Nephron (organoid): ENCODE measurements around the gene TMEM47.
A peak's percentile ranks its signal among the peaks of the same experiment; 100 is the strongest.

Experiments used
- H3K27ac Mint-ChIP-seq, 3 experiments: 2 replicates each; pipeline ENCODE4 v1.8.0; 2020; ENCODE audit warnings: mixed read lengths in 3 of 3, mild to moderate bottlenecking in 2 of 3, moderate library complexity in 1 of 3
- H3K27me3 Mint-ChIP-seq: 2 replicates; pipeline ENCODE4 v1.8.0; 2021; ENCODE audit warnings: low read depth, mild to moderate bottlenecking, moderate library complexity, mixed read lengths
- H3K36me3 Mint-ChIP-seq: 2 replicates; pipeline ENCODE4 v1.8.0; 2020; ENCODE audit warnings: low read depth, mixed read lengths
- H3K4me1 Mint-ChIP-seq: 2 replicates; pipeline ENCODE4 v1.8.0; 2020; ENCODE audit warnings: mixed read lengths
- H3K4me3 Mint-ChIP-seq, 3 experiments: 2 replicates each; pipeline ENCODE4 v1.8.0; 2020; ENCODE audit warnings: mild to moderate bottlenecking in 3 of 3, mixed read lengths in 3 of 3, moderate library complexity in 2 of 3
- H3K9me3 Mint-ChIP-seq: 2 replicates; pipeline ENCODE4 v1.8.0; 2020; ENCODE audit warnings: mixed read lengths
- TF ChIP-seq, protein P1 (sequence below), 3 experiments: fragments of 200-600 bp; sonication (generic); IDR thresholded peaks; one replicate each; pipeline ENCODE4 v1.5.0; 2021; ENCODE audit warnings: antibody characterized with exemption in 3 of 3; ENCODE audit not compliant: unreplicated experiment in 3 of 3

Gene TMEM47

GRCh38 chrX:34612036-34612435 lies 45.0 kb downstream of the TMEM47 start:
- Mint-ChIP-seq H3K4me3 (no peak overlapping the region), H3K27ac (no peak overlapping the region), H3K36me3 (peaks cover 4% of the 10 kb centered on the region), H3K9me3 (peaks cover 12% of the 10 kb centered on the region), H3K4me1 (no peaks in the 10 kb centered on the region), H3K27me3 (no peaks in the 10 kb centered on the region)
- TF ChIP-seq, protein P1, sequence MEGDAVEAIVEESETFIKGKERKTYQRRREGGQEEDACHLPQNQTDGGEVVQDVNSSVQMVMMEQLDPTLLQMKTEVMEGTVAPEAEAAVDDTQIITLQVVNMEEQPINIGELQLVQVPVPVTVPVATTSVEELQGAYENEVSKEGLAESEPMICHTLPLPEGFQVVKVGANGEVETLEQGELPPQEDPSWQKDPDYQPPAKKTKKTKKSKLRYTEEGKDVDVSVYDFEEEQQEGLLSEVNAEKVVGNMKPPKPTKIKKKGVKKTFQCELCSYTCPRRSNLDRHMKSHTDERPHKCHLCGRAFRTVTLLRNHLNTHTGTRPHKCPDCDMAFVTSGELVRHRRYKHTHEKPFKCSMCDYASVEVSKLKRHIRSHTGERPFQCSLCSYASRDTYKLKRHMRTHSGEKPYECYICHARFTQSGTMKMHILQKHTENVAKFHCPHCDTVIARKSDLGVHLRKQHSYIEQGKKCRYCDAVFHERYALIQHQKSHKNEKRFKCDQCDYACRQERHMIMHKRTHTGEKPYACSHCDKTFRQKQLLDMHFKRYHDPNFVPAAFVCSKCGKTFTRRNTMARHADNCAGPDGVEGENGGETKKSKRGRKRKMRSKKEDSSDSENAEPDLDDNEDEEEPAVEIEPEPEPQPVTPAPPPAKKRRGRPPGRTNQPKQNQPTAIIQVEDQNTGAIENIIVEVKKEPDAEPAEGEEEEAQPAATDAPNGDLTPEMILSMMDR (IDR thresholded peaks at IDR 0.05; ENCODE audit: unreplicated experiment in 3 of 3), result no peak

GRCh38 chrX:34598362-34598761 lies 58.7 kb downstream of the TMEM47 start:
- no peaks in the 10 kb centered on the region for H3K4me1 Mint-ChIP-seq

DNA sequence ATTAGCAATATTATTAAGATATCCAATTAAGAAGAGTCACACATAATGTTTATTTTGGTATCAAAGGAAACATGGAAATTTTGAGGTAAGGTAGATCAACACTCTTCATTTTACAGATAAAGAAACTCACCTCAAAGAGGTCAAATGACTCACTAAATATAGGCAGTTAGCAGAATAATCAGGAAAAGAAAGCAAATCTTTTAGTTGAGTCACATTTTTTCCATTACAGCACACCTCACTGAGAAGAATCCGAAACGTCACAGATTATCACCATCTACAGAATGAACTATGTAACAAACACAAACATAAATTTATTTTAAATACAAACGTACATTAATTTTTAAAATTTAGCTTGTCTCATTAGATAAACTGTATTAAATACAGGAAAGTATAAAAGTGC lies 70.1 kb downstream of the TMEM47 start:
- no peak overlapping the region for H3K4me3 Mint-ChIP-seq
- no peaks in the 10 kb centered on the region for H3K36me3 Mint-ChIP-seq
- no peaks in the 10 kb centered on the region for H3K27me3 Mint-ChIP-seq
- H3K4me1 Mint-ChIP-seq, result peaks cover 5% of the 10 kb centered on the region
- TF ChIP-seq, protein P1 (IDR thresholded peaks at IDR 0.05; ENCODE audit: unreplicated experiment in 3 of 3), result no peak
- H3K27ac Mint-ChIP-seq, result no peak overlapping the region
- peaks cover 18% of the 10 kb centered on the region for H3K9me3 Mint-ChIP-seq

More at GRCh38 chrX:34598362-34598761, 58.7 kb downstream of the TMEM47 start:
- no peak overlapping the region for H3K4me3 Mint-ChIP-seq
- no peaks in the 10 kb centered on the region for H3K9me3 Mint-ChIP-seq
- no peaks in the 10 kb centered on the region for H3K27me3 Mint-ChIP-seq
- TF ChIP-seq, protein P1 (IDR thresholded peaks at IDR 0.05; ENCODE audit: unreplicated experiment in 3 of 3), result no peak
- H3K27ac Mint-ChIP-seq, result no peak overlapping the region
- H3K36me3 Mint-ChIP-seq, result no peaks in the 10 kb centered on the region

DNA sequence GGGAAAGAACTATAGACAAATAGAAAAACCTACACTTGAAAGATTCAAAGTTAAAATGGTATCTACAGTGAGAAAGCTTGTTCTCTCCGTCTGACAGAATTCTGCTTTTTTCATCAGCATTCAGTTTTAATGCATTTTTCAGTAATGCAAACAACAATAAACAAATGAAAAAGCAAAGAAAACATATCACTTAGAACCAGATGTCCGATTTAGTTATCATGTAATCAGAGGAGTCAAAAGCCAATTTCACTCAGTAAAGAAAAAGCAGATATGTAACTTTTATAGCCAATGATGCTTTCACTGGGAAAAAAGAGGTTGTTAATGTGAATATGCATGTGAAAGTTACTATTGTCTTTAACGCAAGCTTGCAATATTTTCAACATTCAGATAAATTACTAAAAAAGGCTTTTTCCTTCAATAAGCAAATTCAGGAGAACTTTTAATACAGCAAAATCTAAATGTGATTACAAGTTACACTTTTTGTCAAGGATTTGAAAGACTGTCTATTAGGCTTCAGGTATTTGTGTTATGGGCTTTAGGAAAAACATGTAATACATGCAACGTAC lies 70.7 kb downstream of the TMEM47 start:
- H3K4me1 Mint-ChIP-seq, result peaks cover 5% of the 10 kb centered on the region
- no peak overlapping the region for H3K4me3 Mint-ChIP-seq
- TF ChIP-seq, protein P1 (IDR thresholded peaks at IDR 0.05; ENCODE audit: unreplicated experiment in 3 of 3), result no peak
- peaks cover 18% of the 10 kb centered on the region for H3K9me3 Mint-ChIP-seq
- H3K27me3 Mint-ChIP-seq, result no peaks in the 10 kb centered on the region
- H3K27ac Mint-ChIP-seq, result no peak overlapping the region
- H3K36me3 Mint-ChIP-seq, result no peaks in the 10 kb centered on the region

DNA sequence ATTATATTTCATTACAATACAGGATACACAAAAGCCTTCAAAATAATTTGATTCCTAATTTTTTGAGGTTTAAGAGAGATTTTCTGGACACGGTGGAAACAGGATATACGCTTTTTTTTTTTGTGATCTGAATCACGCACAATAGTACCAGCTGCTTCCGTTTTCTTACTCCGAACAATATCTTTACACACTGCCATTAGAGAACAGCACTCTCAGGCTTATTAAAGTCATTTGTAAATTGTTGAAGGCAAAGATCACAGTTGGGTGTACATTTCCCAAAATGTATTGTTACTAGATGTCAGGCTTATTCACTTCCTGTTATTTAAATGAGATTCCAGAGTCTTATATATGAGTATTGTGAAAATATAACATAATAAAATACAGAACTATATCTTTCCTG lies 71.5 kb downstream of the TMEM47 start:
- H3K9me3 Mint-ChIP-seq, result peaks cover 16% of the 10 kb centered on the region
- H3K4me3 Mint-ChIP-seq, result peak overlapping the region in 1 of 3 experiments; percentile 7
- no peaks in the 10 kb centered on the region for H3K36me3 Mint-ChIP-seq
- TF ChIP-seq, protein P1 (IDR thresholded peaks at IDR 0.05; ENCODE audit: unreplicated experiment in 3 of 3), result no peak
- H3K27me3 Mint-ChIP-seq, result no peaks in the 10 kb centered on the region
- peaks cover 5% of the 10 kb centered on the region for H3K4me1 Mint-ChIP-seq
- H3K27ac Mint-ChIP-seq, result peak overlapping the region in 1 of 3 experiments; percentile 28

DNA sequence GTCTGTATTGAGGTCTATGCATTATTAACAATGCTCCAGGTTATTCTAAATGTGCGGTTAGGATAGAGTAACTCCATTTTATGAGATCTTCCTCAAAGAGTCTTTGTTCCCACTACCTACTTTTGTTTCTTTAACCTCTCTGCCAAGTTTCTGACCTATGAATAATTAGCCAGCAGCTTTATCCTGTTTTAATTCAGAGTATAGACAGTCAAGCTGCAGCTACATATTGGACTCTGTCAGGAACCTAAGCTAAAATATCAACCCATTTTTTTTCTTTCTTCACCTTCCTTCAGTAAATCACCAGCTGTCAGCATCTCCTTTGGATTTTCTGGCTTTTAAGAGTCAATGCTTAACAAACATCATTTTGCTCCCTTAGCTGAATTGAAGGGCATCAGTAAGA lies 72.3 kb downstream of the TMEM47 start:
- Mint-ChIP-seq H3K27ac (peak overlapping the region in 2 of 3 experiments; percentile 14 to 51), H3K4me1 (peaks cover 5% of the 10 kb centered on the region), H3K36me3 (no peaks in the 10 kb centered on the region), H3K9me3 (peaks cover 16% of the 10 kb centered on the region), H3K4me3 (no peak overlapping the region), H3K27me3 (no peaks in the 10 kb centered on the region)
- TF ChIP-seq, protein P1 (IDR thresholded peaks at IDR 0.05; ENCODE audit: unreplicated experiment in 3 of 3), result no peak
